Measurements from ENCODE around the gene REC8. TPM values are rescaled to one million over a fixed set of nuclear protein-coding genes. Genes with fewer than 3 reads are reported as not detected.

The REC8 gene
- total and polyA plus RNA-seq, 10 of the 15 experiments (the other 5 are each of a cell fraction or from before 2014, with no cell fraction given): 4.2 to 76.9 (median 29.1) TPM

- intact Hi-C loops (cut with micrococcal nuclease; ENCODE audit: unreplicated experiment): no loop called here
- Histone ChIP-seq H3K4me1 (ENCODE audit: control insufficient read depth, insufficient read depth, low read length) (peaks cover 16% of the 10 kb centered on the region), H3K27me3 (replicated peaks in 1 of 2; ENCODE audit: control insufficient read depth in 2 of 2, insufficient read depth in 2 of 2, low read length in 1 of 2) (no peaks in the 10 kb centered on the region), H2AFZ (ENCODE audit: control insufficient read depth, low read depth, low read length) (no peak overlapping the region), H3K9ac (ENCODE audit: control insufficient read depth, insufficient read depth, low read length) (0 out of 2 replicates have a peak overlapping the region, but pooled peaks have one; percentile 12), H3K79me2 (ENCODE audit: control insufficient read depth, insufficient read depth, low read length) (peaks cover 70% of the 10 kb centered on the region), H3K9me3 (replicated peaks; ENCODE audit: control insufficient read depth, insufficient read depth, low read length) (no peaks in the 10 kb centered on the region), H3K36me3 (ENCODE audit: control insufficient read depth in 2 of 2, insufficient read depth in 2 of 2, low read length in 1 of 2) (peaks cover 2 to 28% of the 10 kb centered on the region in 2 experiments), H3K4me3 (peak overlapping the region; percentile 82), H4K20me1 (ENCODE audit: control insufficient read depth, insufficient read depth) (no peaks in the 10 kb centered on the region), H3K4me2 (ENCODE audit: control insufficient read depth, insufficient read depth) (peak overlapping the region; percentile 77), H3K27ac (ENCODE audit: control insufficient read depth, insufficient read depth) (peak overlapping the region; percentile 2; the same call in 1 of the 2 replicates)
- ChIA-PET RAD21 (ENCODE audit: unreplicated experiment) (interaction anchor here (3.1 kb wide), 1 partner anchor 50 kb away, joined by 22 read pairs; the partner anchor contains the start of gene PCK2), CTCF (interaction anchor here (1.0 to 1.4 kb wide), 3 partner anchors 36 to 98 kb away, joined by 3 to 5 read pairs (median 3); partner anchors contain the start of genes CHMP4A and TINF2), POLR2A (interaction anchor here (0.7 to 2.3 kb wide), 6 partner anchors 9 to 50 kb away, joined by 4 to 10 read pairs (median 6); partner anchors contain the start of genes IRF9, PCK2 and PSME1), SMC1A (ENCODE audit: uncharacterized antibody, unreplicated experiment) (interaction anchor here (1.5 to 4.8 kb wide), 4 partner anchors 8 to 36 kb away, joined by 5 to 54 read pairs (median 12); partner anchors contain the start of genes IRF9 and PSME1)
- in situ Hi-C loops (cut with MboI): no loop called here
- FAIRE-seq: no peak
- TF ChIP-seq TCF7 (IDR thresholded peaks at IDR 0.05; ENCODE audit: borderline replicate concordance) (0 out of 2 replicates have a peak, but pooled peaks have one; percentile 11), KAT2A (conservative IDR thresholded peaks at IDR 0.05; ENCODE audit: control insufficient read depth, low read depth, low read length) (no peak), ZNF592 (IDR thresholded peaks at IDR 0.05) (no peak)
- no peak for ATAC-seq
- no peak for DNase-seq (ENCODE audit: low read depth, low spot score)
- WGBS (ENCODE audit: insufficient coverage, insufficient replicate concordance, low lambda C conversion rate, missing lambda C conversion rate): 100% methylated on average over 1 of the region's 1 CpG
- no TSS peak for BruUV-seq (replicated peaks)
Measured at GRCh38 chr14:24144451-24144850, 27.4 kb upstream of the REC8 start.
